Stimulated activated CD4-positive, alpha-beta T cell treated with anti-CD3 and anti-CD28 coated beads, Interleukin-4, amount 100 ng/mL, for 4 hours (primary cell): Measurements from ENCODE around the gene HDAC4.

Experiments
- DNase-seq, 2 experiments: peaks; one replicate each; pipeline ENCODE4 v3.0.0-alpha.2; 2020

HDAC4 gene

DNA sequence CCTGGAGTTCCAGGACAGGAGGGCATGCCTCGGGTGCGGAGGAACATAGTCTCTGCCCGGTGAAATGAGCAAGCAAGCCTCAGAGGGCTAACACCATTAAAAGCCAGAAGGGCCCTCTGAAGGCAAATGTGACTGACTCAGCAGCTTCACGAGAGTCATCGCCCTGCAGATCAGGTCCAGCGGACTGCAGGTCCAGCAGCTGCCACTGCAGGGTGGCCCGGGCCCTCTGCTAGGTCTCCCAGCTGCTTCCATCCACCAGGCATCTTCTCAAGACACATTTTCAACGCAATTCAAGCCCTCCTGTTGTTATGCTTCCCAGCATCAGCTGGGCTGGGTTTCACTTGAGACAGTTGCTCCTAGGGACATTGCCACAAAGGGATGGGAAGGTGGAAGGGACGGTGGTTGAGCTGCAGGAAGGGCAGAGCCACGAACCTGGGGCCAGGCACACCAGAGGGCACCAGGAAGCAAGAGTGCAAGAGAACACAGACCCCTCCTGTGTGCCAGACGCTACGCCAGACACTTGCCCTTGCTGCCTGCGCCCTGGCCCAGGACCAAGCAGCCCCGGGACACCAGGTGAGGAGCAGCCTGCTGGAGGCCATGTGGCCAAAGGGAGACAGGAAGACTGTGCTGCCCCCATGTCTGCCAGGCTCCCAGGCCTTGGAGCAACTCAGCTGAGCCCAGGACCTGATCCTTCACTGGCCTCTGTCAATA is 173.0 kb downstream of the HDAC4 start:
- DNase-seq: no peak

DNA sequence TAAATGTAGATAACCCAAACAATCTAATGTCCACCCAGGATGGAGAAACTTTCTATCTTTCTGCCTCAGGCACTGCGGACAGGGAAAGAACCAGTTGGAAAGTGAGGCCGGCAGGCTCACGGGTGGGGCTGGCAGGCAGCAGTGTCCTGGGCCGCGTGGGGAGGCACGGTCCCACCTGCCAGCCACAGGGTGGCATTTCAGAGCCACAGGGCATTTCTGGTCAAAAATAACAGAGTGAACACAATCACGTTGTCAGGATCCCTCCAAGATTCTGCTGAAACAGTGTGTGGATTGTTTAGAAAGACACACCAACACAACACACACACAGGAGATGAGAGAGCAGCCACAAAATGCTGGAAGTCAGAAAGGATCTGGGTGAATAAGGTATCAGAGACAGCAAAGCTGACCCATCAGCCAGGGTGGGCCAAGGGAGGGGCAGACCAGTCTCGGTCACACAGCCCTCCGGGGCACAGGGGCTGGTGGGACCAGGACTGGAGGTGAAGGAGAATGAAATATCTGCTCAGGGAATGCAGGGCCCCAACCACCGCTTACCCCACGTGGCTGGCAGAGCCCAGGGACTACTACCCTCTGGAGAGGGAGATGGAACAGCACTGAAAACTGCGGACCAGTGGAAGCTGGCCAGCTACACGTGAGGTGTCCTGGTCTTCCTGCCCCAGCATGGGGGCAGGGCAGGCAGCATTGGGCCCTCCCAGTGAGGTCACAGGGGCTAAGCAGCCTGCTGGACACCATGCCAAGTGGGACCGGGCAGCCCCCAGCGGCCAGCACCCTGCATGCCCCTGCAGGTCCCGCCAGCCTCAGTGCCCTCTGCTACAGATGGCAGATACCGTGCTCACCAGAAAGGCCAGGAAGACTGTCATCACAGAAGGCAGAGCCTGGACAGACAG is 173.9 kb downstream of the HDAC4 start:
- no peak for DNase-seq

GRCh38 chr2:239225871-239226561 is 174.8 kb downstream of the HDAC4 start:
- DNase-seq: no peak

DNA sequence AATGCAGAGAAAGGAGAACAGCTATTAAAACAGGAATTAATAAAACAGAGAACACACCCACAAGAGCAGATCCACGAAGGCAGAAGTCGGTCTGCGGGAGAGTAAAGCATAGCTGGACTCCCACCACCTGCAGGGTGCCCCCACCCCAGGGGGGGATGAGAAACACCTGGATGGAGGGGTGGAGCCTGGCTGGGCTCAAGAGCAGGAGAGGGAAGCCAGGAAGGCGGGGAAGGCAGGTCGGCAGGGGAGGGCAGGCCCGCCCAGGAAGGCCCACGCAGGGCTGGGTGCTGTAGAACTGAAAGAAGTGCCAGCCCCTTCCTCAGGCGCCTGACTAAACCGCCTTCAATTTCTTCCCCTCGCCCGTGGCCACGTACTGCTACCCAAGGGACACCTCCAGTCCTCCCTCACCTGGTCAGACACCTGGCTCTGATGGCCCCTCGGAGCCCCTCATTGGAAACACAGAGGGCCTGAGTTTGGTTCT is 175.4 kb downstream of the HDAC4 start:
- no peak for DNase-seq

GRCh38 chr2:239224955-239225354 is 175.9 kb downstream of the HDAC4 start:
- no peak for DNase-seq

- DNase-seq: no peak
These were observed 176.6 kb downstream of the HDAC4 start for GRCh38 chr2:239224199-239224570.

DNA sequence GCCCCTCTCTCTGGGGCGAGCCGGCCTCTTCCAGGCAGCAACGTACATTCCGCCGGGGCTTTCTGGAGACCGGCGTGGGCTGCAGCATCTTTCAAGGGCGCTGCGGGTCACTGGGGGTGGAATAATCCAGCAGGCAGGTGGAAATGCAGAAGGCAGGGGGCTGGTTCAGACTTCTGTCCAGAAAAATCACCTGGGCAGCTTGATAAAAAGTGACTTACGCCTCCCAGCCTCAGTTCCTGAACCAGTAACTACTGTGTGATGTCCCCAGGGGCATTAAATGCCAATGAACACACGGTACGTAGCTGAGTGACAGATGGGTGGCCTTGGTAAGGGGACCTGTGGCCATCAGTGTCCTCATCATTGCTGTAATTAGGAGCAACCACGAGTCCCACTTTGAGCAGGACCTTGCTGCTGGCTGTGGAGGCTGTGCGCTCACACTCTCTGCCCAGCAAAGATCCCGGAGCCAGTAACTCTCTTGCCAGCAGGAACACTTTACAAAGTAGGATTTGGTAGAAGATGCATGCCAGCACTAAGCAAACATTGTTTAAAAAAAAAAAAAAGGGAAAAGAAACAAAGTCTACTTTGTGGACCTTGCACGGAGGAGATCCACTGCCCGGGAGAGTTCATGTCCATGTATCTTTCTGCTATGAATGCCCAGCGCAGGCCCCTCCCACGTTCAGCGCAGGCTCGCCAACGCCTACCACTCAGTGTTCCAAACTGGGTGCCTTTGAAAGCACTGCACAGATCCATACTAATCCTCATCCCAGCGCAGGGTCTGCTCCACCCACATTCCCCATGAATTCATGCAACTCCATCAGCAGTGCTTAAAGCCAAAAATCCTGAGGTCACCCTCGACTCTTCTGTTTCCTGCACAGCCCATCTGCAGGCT is 177.3 kb downstream of the HDAC4 start:
- no peak for DNase-seq

DNA sequence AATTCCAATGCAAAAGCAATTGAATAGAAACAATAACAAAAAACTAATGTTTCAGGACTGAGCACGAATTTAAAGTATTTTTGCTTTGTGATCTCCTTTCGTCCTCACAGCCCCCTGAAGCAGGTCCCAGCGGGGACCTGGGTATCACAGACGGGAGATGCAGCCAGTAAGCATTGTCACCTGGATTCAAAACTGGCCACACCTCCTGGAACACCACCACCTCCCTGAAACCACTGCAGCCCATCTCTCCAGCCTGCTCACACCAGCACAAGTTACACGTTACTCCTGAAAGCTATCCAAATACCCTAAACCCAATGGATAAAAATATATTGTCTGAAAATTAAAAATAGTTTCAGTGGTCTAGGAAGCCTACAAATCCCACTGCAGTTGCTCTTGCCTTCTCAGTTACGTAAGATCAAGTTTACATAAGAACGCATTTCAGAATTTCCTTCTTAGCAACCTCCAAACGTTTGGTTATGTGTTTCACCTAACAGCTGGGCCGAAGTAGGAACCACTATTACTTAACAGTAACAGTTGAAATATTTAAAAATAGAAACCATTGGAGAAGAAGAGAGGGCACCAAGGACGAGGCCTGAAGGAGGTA is 178.0 kb downstream of the HDAC4 start:
- DNase-seq: no peak

DNA sequence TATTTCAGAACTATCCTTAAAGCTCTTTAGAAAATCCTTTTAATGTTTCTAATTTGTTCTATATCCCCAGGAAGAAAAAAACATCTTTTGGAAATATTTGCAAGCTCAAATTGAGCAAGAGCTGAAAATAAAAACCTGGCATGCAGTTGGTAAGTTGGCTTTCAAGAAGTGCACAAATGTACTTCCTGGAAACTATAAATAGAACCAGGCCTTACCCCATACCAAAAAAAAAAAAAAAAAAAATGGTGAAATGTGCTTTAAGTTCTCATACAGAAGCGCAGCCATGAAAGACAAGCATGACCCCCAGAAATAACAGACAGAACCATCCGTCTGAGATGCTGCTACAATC is 178.5 kb downstream of the HDAC4 start:
- no peak for DNase-seq

- no peak for DNase-seq
These were observed 179.8 kb downstream of the HDAC4 start for GRCh38 chr2:239220981-239221396.

DNA sequence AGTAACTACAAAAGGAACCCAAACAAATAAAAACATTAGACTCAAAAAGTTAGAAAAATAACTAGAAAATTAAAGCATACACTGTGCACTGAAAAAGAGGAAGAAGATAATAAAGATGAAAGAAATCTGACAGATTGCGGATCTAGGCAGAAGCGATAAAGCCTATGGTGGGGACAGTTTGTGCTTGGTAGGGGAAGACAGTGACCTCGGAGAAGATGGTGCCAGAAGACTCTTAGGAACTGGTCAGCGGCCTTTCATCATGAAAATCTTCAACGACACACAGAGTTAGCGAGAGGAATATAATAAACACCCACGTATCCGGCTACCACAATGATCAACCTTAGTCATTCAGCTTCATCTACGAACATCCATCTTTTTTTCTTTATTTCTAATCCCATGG is 180.5 kb downstream of the HDAC4 start:
- no peak for DNase-seq

DNA sequence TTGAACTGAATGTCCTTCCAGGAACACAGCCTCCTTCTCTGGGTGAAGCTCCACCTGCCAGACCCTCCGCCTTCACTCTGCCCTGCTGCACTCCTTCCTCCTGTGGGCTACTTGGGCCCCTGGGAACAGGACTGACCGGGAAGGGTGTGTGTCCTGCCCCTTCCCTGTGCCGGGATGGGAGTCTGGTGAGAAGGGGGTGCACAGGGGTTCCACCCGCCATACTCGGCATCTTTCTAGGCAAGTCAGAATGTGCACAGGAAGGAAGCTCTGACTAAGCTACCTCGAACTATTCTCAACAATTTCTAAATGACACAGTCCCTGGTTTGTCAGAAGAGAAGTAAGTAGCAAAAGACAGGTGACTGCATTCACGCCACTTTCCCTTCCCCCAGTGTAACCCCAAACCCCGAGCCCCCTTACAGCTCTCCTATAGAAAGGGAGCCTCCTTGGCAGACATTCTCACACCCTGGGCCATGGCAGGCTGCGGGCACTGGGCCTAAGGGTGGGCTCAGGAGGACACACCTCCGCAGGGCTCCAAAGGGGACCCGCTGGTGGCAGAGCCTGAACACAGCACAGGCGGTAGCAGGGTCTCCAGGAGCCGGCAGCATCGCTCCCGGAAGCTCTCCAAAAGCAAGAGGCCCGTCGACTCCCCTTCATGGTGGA is 184.1 kb downstream of the HDAC4 start:
- DNase-seq: no peak

DNA sequence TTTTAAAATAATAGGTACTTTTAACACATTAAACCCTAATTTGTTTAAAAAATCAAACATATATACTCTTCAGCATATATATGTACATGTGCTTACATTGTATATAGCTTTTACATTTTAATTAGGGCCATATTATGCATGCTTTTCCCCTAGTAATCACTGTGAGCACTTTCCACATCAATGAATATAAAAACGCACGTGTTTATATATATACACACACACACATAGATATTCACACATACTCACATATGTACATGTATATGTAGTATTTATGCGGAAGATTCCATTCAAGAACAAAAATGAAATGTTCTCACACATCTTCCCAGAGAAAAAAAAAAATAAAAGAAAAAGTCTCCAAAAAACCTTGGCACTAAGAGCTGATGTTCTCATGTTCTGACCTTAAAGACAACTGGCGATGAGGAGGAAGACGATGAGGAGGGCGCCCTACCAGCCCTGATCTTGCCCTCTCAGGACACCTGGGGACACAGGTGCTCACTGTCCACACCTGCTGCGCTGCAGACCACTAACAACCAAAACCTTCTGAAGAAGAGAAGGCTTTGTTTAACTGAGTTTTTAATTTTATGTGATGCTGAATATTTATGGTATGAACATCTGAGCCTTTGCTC is 184.7 kb downstream of the HDAC4 start:
- no peak for DNase-seq

DNA sequence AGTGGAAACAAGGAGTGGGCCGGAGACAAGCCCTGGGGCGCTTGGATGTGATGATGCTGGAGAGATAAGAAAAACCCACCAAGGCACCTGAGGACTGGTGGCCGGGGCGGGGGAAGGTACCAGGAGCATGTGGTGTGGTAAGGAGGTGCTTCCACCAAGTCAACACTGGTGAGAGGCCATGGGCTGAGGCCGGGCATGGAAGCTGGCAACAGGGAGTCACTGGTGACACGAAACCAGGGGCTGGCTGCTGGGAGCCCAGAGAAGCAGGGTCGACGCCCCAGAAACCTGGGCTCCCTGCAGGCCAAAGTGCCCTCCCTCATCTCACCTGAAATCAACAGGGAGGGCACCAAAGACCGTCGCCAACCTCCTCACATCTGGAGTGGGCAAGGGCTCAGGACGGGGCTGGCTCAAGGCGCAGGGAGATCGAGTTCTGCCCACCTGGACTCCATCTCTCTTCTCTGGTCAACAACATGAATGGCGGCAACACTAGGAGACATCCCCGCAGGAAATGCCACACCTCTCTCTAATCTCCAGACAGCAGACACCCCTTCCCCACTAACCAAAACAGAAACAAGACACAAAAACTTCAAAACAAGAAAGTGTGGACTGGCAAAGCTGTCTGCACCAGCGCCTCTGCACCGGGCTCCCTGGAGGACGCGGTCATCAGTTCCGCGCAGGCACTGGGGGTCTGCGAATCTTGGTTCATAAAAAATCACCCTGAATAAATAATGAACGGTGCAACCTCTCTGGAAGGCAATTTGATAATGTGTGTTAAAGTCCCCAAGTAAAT is 185.5 kb downstream of the HDAC4 start:
- DNase-seq: no peak

- no peak for DNase-seq
These were observed 186.1 kb downstream of the HDAC4 start for GRCh38 chr2:239214725-239215124.

DNA sequence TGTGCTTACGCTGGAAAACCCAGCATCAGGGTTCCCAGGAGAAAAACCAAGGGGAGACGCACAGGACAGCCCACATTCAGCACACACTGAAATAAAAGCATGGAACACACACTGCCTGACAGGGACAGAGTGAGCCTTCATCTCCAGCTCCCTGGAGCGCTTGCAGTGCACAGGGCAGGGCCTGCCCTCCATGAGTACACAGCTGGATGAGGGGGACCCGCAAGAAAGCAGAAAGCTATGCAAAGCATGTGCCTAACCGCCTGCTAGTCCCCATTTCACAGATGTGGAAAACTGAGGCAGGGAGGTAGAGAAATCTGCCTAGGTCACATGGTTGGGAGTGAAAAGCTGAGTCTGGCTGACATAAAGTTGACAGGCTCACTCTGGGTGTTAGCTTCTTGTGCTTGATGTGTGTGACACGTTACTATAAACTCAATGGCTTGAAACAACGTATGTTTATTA is 187.1 kb downstream of the HDAC4 start:
- no peak for DNase-seq

DNA sequence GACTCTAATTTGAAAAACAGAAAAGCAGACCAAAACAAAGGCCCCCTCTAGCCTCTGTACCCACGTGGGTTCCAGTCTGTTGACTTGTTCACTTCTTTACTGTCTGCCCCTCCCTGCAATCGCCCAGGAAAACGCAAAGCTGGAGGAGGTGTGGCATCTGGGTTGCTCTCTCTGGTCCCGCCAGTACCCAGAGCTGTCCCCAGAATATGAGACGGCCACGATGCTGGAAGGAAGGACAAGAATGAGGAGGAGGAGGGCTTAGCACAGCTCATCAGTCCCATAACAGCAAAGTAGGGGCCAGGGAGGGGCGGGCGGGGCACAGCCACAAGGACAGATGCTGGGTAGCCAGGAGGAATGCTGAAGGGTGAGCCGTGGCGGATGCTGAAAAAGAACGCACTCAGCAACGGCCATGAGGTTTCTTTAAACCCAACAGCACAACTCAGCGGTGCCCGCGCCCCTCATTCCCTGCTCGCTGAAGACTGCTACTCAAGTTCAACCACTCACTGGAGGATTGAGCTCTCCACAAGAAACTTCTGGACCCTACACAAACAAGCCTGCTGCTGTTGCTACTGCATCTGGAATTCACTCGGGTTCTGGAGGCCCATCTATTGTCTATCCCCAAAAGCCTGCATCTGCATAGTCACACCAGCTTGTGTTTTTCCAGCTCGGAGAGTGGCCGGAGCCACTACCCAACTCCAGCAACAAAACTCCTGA is 187.7 kb downstream of the HDAC4 start:
- no peak for DNase-seq

DNA sequence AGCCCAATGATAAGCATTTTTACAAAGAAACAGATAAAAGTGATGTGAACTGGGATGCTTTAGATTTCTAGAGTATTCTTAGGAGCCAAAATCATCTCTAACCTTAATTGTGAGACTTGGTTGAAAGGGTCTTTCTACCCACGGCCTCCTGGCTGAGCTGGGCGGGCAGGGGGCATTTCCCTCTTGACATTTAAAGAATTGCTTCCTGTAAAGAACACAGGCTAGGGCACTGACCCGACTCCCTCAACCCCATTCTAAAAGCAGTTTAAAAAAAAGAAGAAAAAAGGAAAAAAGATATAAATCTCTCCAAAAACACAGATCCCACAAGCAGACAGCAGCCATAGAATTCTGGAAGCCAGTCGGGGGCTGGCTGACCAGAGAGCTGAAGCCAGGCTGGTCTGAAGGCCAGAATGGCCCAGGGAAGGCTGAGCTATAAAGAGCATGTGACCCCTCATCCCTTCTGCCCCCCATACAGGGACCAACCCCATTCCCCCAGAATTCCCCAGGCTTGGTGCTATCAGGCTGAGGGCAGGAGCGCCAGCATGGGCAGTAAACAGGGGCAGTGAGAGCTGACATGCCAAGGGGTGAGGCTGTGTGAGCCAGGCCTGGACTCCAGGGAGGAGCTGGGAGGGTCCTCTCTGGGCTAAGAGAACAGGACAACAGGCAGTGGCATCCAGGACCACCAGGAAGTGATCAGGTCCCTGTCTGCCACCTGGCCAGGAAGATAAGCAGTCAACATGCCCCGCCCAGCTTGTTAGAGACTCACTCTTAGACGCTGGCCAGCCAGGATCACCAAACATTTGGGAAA is 188.5 kb downstream of the HDAC4 start:
- no peak for DNase-seq
